ENCODE results near the gene ELP4. TPM values are rescaled to one million over a fixed set of nuclear protein-coding genes. Genes with fewer than 3 reads are reported as not detected.

The ELP4 gene
- total RNA-seq, 1 experiment from 2014 or later = 19.4 TPM

GRCh38 chr11:31818425-31818755, 308.8 kb downstream of the ELP4 start:
- BruUV-seq (replicated peaks) = no TSS peak
- no peaks in the 10 kb centered on the region for H3K36me3 ChIP-seq (ENCODE audit: low read depth, low read length)
- no peak overlapping the region for H2AFZ ChIP-seq (ENCODE audit: low read length)
- H3K4me2 ChIP-seq (ENCODE audit: low read length) = no peak overlapping the region
- ChIA-PET CTCF (no interaction called here), POLR2A (ENCODE audit: unreplicated experiment) (no interaction called here)
- no peaks in the 10 kb centered on the region for H3K79me2 ChIP-seq (ENCODE audit: low read length)
- H3K4me3 ChIP-seq (ENCODE audit: low read length) = no peak overlapping the region
- H3K4me1 ChIP-seq (ENCODE audit: insufficient read depth, low read length) = peaks cover 13% of the 10 kb centered on the region; the same call in 1 of the 2 replicates
- H3K9ac ChIP-seq (ENCODE audit: low read length) = no peak overlapping the region
- peak; percentile 25 for DNase-seq
- intact Hi-C loops (cut with micrococcal nuclease) = no loop called here
- no peaks in the 10 kb centered on the region for H4K20me1 ChIP-seq (ENCODE audit: low read length)
- no peaks in the 10 kb centered on the region for H3K27me3 ChIP-seq (ENCODE audit: low read length)
- no peak for TF ChIP-seq CTCF (conservative IDR thresholded peaks at IDR 0.05; ENCODE audit: low read depth, low read length)
- ATAC-seq = no peak
- no peak overlapping the region for H3K27ac ChIP-seq (ENCODE audit: low read length)
- H3K9me3 ChIP-seq (ENCODE audit: low read length) = no peaks in the 10 kb centered on the region
- no peaks in the 10 kb centered on the region for H3F3A ChIP-seq (ENCODE audit: low read length, unreplicated experiment)
- H3K9me2 ChIP-seq (replicated peaks; ENCODE audit: low read length) = no peaks in the 10 kb centered on the region

- no peaks in the 10 kb centered on the region for H3K36me3 ChIP-seq (ENCODE audit: low read depth, low read length)
- CTCF ChIA-PET = no interaction called here
- TF ChIP-seq CTCF (conservative IDR thresholded peaks at IDR 0.05; ENCODE audit: low read depth, low read length) (no peak), EZH2 (IDR thresholded peaks at IDR 0.05; ENCODE audit: low read length, unreplicated experiment) (no peak), EZH2phosphoT487 (IDR thresholded peaks at IDR 0.05; ENCODE audit: borderline replicate concordance, low read length) (no peak)
- H3K27ac ChIP-seq (ENCODE audit: low read length) = no peak overlapping the region
- no peak overlapping the region for H3K4me3 ChIP-seq (ENCODE audit: low read length)
- H3K4me1 ChIP-seq (ENCODE audit: insufficient read depth, low read length) = peaks cover 7% of the 10 kb centered on the region; the same call in 1 of the 2 replicates
- no peaks in the 10 kb centered on the region for H3K9me2 ChIP-seq (replicated peaks; ENCODE audit: low read length)
- no peak overlapping the region for H3K4me2 ChIP-seq (ENCODE audit: low read length)
- no peaks in the 10 kb centered on the region for H3K79me2 ChIP-seq (ENCODE audit: low read length)
- no peaks in the 10 kb centered on the region for H3K9me3 ChIP-seq (ENCODE audit: low read length)
- POLR2A ChIA-PET (ENCODE audit: unreplicated experiment) = no interaction called here
- no peaks in the 10 kb centered on the region for H4K20me1 ChIP-seq (ENCODE audit: low read length)
- no peak for DNase-seq
- H3K27me3 ChIP-seq (ENCODE audit: low read length) = no peaks in the 10 kb centered on the region
- ATAC-seq = no peak
- intact Hi-C loops (cut with micrococcal nuclease) = no loop called here
- BruUV-seq (replicated peaks) = no TSS peak
- H3K9ac ChIP-seq (ENCODE audit: low read length) = no peak overlapping the region
- no peaks in the 10 kb centered on the region for H3F3A ChIP-seq (ENCODE audit: low read length, unreplicated experiment)
- no peak overlapping the region for H2AFZ ChIP-seq (ENCODE audit: low read length)
These were observed 309.3 kb downstream of the ELP4 start for GRCh38 chr11:31818874-31819331.

GRCh38 chr11:31819621-31820437, 310.3 kb downstream of the ELP4 start:
- Histone ChIP-seq H4K20me1 (ENCODE audit: low read length) (no peaks in the 10 kb centered on the region), H3K9me2 (replicated peaks; ENCODE audit: low read length) (no peaks in the 10 kb centered on the region), H3K4me1 (ENCODE audit: insufficient read depth, low read length) (peaks cover 7% of the 10 kb centered on the region; the same call in 1 of the 2 replicates), H3F3A (ENCODE audit: low read length, unreplicated experiment) (no peaks in the 10 kb centered on the region), H3K4me3 (ENCODE audit: low read length) (no peak overlapping the region), H2AFZ (ENCODE audit: low read length) (no peak overlapping the region), H3K9me3 (ENCODE audit: low read length) (no peaks in the 10 kb centered on the region), H3K79me2 (ENCODE audit: low read length) (no peaks in the 10 kb centered on the region), H3K9ac (ENCODE audit: low read length) (no peak overlapping the region), H3K27me3 (ENCODE audit: low read length) (no peaks in the 10 kb centered on the region), H3K36me3 (ENCODE audit: low read depth, low read length) (no peaks in the 10 kb centered on the region), H3K27ac (ENCODE audit: low read length) (no peak overlapping the region), H3K4me2 (ENCODE audit: low read length) (no peak overlapping the region)
- DNase-seq (no peak), ATAC-seq (no peak)
- BruUV-seq (replicated peaks) = no TSS peak
- intact Hi-C loops (cut with micrococcal nuclease) = no loop called here
- POLR2A ChIA-PET (ENCODE audit: unreplicated experiment) = no interaction called here
- CTCF ChIA-PET = no interaction called here
- TF ChIP-seq EZH2 (IDR thresholded peaks at IDR 0.05; ENCODE audit: low read length, unreplicated experiment) = no peak
- no peak for TF ChIP-seq EZH2phosphoT487 (IDR thresholded peaks at IDR 0.05; ENCODE audit: borderline replicate concordance, low read length)
- TF ChIP-seq CTCF (conservative IDR thresholded peaks at IDR 0.05; ENCODE audit: low read depth, low read length) = no peak

All from PC-3 (cell line).